Measurements from ENCODE around the gene NPAS3.

DNA sequence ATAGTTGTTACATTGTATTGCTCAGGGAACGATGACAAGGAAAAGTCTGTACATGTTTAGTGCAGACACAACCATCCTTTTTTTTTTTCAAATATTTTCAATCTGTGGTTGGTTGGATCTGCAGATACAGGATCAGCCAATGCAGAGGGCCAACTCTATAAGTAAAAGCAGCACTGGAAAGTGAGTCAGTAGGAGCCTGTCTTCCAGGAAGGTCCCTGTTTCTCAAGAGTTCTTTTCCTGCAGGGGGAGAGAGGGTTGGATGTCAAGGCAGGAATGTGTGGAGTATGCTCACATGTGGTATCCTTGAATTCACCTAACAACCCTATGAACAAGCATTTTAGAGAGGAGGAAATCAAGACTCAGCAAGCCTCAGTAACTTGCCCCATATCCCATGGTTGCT is 409.1 kb downstream of the NPAS3 start:
- TF ChIP-seq, protein P1, sequence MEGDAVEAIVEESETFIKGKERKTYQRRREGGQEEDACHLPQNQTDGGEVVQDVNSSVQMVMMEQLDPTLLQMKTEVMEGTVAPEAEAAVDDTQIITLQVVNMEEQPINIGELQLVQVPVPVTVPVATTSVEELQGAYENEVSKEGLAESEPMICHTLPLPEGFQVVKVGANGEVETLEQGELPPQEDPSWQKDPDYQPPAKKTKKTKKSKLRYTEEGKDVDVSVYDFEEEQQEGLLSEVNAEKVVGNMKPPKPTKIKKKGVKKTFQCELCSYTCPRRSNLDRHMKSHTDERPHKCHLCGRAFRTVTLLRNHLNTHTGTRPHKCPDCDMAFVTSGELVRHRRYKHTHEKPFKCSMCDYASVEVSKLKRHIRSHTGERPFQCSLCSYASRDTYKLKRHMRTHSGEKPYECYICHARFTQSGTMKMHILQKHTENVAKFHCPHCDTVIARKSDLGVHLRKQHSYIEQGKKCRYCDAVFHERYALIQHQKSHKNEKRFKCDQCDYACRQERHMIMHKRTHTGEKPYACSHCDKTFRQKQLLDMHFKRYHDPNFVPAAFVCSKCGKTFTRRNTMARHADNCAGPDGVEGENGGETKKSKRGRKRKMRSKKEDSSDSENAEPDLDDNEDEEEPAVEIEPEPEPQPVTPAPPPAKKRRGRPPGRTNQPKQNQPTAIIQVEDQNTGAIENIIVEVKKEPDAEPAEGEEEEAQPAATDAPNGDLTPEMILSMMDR (IDR thresholded peaks at IDR 0.05), result no peak
- no peak for TF ChIP-seq EZH2 (IDR thresholded peaks at IDR 0.05)
